ENCODE measurements around the gene CDH11. TPM values are rescaled to one million over a fixed set of nuclear protein-coding genes. Genes with fewer than 3 reads are reported as not detected.

The CDH11 gene
- total RNA-seq, 6 experiments from 2014 or later = 1.2 to 6.6 (median 3.0) TPM

- DNase-seq (no peak), ATAC-seq (no peak)
- intact Hi-C loops (cut with DNase I) = no loop called here
- Histone ChIP-seq H3K4me1 (no peaks in the 10 kb centered on the region), H3K36me3 (no peaks in the 10 kb centered on the region), H3K9me3 (no peaks in the 10 kb centered on the region), H3K27ac (no peak overlapping the region), H3K4me3 (no peak overlapping the region), H3K27me3 (no peaks in the 10 kb centered on the region)
- TF ChIP-seq POLR2A (IDR thresholded peaks at IDR 0.05) (no peak), CTCF (IDR thresholded peaks at IDR 0.05) (no peak)
- 41% methylated on average over 2 of the region's 2 CpGs for WGBS (ENCODE audit: insufficient coverage, low coverage, low lambda C conversion rate, missing lambda C conversion rate)
Measured at GRCh38 chr16:64997751-64998150, 124.1 kb downstream of the CDH11 start.

- TF ChIP-seq POLR2A (IDR thresholded peaks at IDR 0.05) = no peak
- TF ChIP-seq CTCF (IDR thresholded peaks at IDR 0.05) = no peak
- no peak for DNase-seq
- intact Hi-C loops (cut with DNase I) = no loop called here
- ATAC-seq = no peak
- Histone ChIP-seq H3K27me3 (no peaks in the 10 kb centered on the region), H3K4me1 (no peaks in the 10 kb centered on the region), H3K9me3 (no peaks in the 10 kb centered on the region), H3K4me3 (no peak overlapping the region), H3K36me3 (no peaks in the 10 kb centered on the region), H3K27ac (no peak overlapping the region)
- WGBS (ENCODE audit: insufficient coverage, low coverage, low lambda C conversion rate, missing lambda C conversion rate) = 83% methylated on average over 6 of the region's 9 CpGs
Measured at GRCh38 chr16:64997121-64997520, 124.7 kb downstream of the CDH11 start.

- DNase-seq (no peak), ATAC-seq (no peak)
- H3K36me3 ChIP-seq = no peaks in the 10 kb centered on the region
- no peak for TF ChIP-seq CTCF (IDR thresholded peaks at IDR 0.05)
- TF ChIP-seq POLR2A (IDR thresholded peaks at IDR 0.05) = no peak
- H3K4me1 ChIP-seq = no peaks in the 10 kb centered on the region
- WGBS (ENCODE audit: insufficient coverage, low coverage, low lambda C conversion rate, missing lambda C conversion rate) = 63% methylated on average over 4 of the region's 5 CpGs
- H3K9me3 ChIP-seq = no peaks in the 10 kb centered on the region
- H3K4me3 ChIP-seq = no peak overlapping the region
- no peaks in the 10 kb centered on the region for H3K27me3 ChIP-seq
- H3K27ac ChIP-seq = no peak overlapping the region
- intact Hi-C loops (cut with DNase I) = no loop called here
Measured at GRCh38 chr16:64996641-64997040, 125.2 kb downstream of the CDH11 start.

- intact Hi-C loops (cut with DNase I) = no loop called here
- DNase-seq = no peak
- no peak overlapping the region for H3K4me3 ChIP-seq
- TF ChIP-seq POLR2A (IDR thresholded peaks at IDR 0.05) = no peak
- TF ChIP-seq CTCF (IDR thresholded peaks at IDR 0.05) = no peak
- H3K9me3 ChIP-seq = no peaks in the 10 kb centered on the region
- no peaks in the 10 kb centered on the region for H3K36me3 ChIP-seq
- no peak for ATAC-seq
- H3K27ac ChIP-seq = no peak overlapping the region
- WGBS (ENCODE audit: insufficient coverage, low coverage, low lambda C conversion rate, missing lambda C conversion rate) = 6% methylated on average over 2 of the region's 2 CpGs
- no peaks in the 10 kb centered on the region for H3K27me3 ChIP-seq
- H3K4me1 ChIP-seq = no peaks in the 10 kb centered on the region
Measured at GRCh38 chr16:64993464-64993863, 128.4 kb downstream of the CDH11 start.

GRCh38 chr16:64991001-64991400 is 130.9 kb downstream of the CDH11 start:
- intact Hi-C loops (cut with DNase I) = no loop called here

More at GRCh38 chr16:64991001-64991400, 130.9 kb downstream of the CDH11 start:
- DNase-seq (no peak), ATAC-seq (no peak)
- no peaks in the 10 kb centered on the region for H3K36me3 ChIP-seq
- WGBS (ENCODE audit: insufficient coverage, low coverage, low lambda C conversion rate, missing lambda C conversion rate) = 40% methylated on average over 1 of the region's 1 CpG
- H3K4me3 ChIP-seq = no peak overlapping the region
- H3K27ac ChIP-seq = no peak overlapping the region
- no peaks in the 10 kb centered on the region for H3K4me1 ChIP-seq
- H3K9me3 ChIP-seq = no peaks in the 10 kb centered on the region
- no peaks in the 10 kb centered on the region for H3K27me3 ChIP-seq
- TF ChIP-seq POLR2A (IDR thresholded peaks at IDR 0.05) (no peak), CTCF (IDR thresholded peaks at IDR 0.05) (no peak)
